HG02610 (cell line): ENCODE results near the gene RARG.
"Not testable (repeated sequence)": the region's sequence is repeated elsewhere in the genome, so short reads cannot be mapped to it uniquely, and the experiment has no call there.

Experiments used
- ATAC-seq: cut with Tn5 transposase; IDR thresholded peaks from one replicate; pipeline ENCODE4 v1.9.1; 2021; ENCODE audit warnings: mild to moderate bottlenecking, moderate library complexity; ENCODE audit not compliant: unreplicated experiment

RARG gene

GRCh38 chr12:53193040-53193439 is 39.0 kb downstream of the RARG start:
- ATAC-seq = no peak

- ATAC-seq = no peak
Observed at GRCh38 chr12:53192531-53193021, 39.4 kb downstream of the RARG start.

GRCh38 chr12:53191885-53192530 is 40.0 kb downstream of the RARG start:
- no peak for ATAC-seq

GRCh38 chr12:53191096-53191884 is 40.7 kb downstream of the RARG start:
- no peak for ATAC-seq

GRCh38 chr12:53190108-53190729 is 41.8 kb downstream of the RARG start:
- ATAC-seq = peak; percentile 43

GRCh38 chr12:53187145-53187899 is 44.7 kb downstream of the RARG start:
- ATAC-seq = no peak

GRCh38 chr12:53186745-53187144 is 45.3 kb downstream of the RARG start:
- ATAC-seq = no peak

- ATAC-seq = no peak
Observed at GRCh38 chr12:53185582-53186153, 46.3 kb downstream of the RARG start.

- ATAC-seq = no peak
Observed at GRCh38 chr12:53184828-53185227, 47.2 kb downstream of the RARG start.

GRCh38 chr12:53182903-53183302 is 49.1 kb downstream of the RARG start:
- no peak for ATAC-seq

- no peak for ATAC-seq
Observed at GRCh38 chr12:53181935-53182334, 50.1 kb downstream of the RARG start.

GRCh38 chr12:53180931-53181645 is 50.9 kb downstream of the RARG start:
- peak; percentile 42 for ATAC-seq

GRCh38 chr12:53180220-53180930 is 51.6 kb downstream of the RARG start, which contains the start of the genes CSAD and ZNF740:
CSAD (minus strand) TSS chr12:53180925; CDS start chr12:53173470, 7,455 bp downstream.
ZNF740 (plus strand) TSS chr12:53180722; CDS start chr12:53181984, 1,262 bp downstream.
- ATAC-seq = peak; percentile 95

GRCh38 chr12:53179687-53180219 is 52.3 kb downstream of the RARG start:
- ATAC-seq = peak; percentile 11

GRCh38 chr12:53178803-53179202 is 53.2 kb downstream of the RARG start:
- ATAC-seq = not testable (repeated sequence)

GRCh38 chr12:53177447-53177846 is 54.6 kb downstream of the RARG start:
- not testable (repeated sequence) for ATAC-seq

- no peak for ATAC-seq
Observed at GRCh38 chr12:53176750-53177149, 55.3 kb downstream of the RARG start.

GRCh38 chr12:53174881-53175491 is 57.0 kb downstream of the RARG start:
- no peak for ATAC-seq
